Spinal cord (tissue), 10 donors: ENCODE results near the gene TRABD2B. TPM values are rescaled to one million over a fixed set of nuclear protein-coding genes. Genes with fewer than 3 reads are reported as not detected.

Experiments used
- DNase-seq, 6 donors: peaks; one replicate each; pipeline versions ENCODE4 v3.0.0 to v3.0.0-alpha.2; 2013 to 2015; ENCODE audit warnings: low spot score in 6 of 6, low read depth in 4 of 6
- H3K27ac ChIP-seq: one replicate; pipeline ENCODE4 v1.5.1; 2013; ENCODE audit warnings: low read depth, low read length, control low read depth
- H3K27me3 ChIP-seq: one replicate; pipeline ENCODE4 v1.6.1; 2013; ENCODE audit warnings: low read length; ENCODE audit not compliant: control insufficient read depth, insufficient read depth
- H3K36me3 ChIP-seq: one replicate; pipeline ENCODE4 v1.6.1; 2013; ENCODE audit warnings: low read length; ENCODE audit not compliant: control insufficient read depth, insufficient read depth
- H3K4me1 ChIP-seq: one replicate; pipeline ENCODE4 v1.6.1; 2013; ENCODE audit warnings: low read length; ENCODE audit not compliant: control insufficient read depth, insufficient read depth
- H3K4me3 ChIP-seq: one replicate; pipeline ENCODE4 v1.5.1; 2013; ENCODE audit warnings: low read depth, low read length, control low read depth
- H3K9me3 ChIP-seq: one replicate; pipeline ENCODE4 v1.6.1; 2013; ENCODE audit warnings: low read length; ENCODE audit not compliant: control insufficient read depth, insufficient read depth
- WGBS: methylation state at CpG from one replicate; pipeline ENCODE4 v1.1.5; 2013; ENCODE audit warnings: missing lambda C conversion rate; ENCODE audit not compliant: insufficient coverage; 5-methylcytosine and 5-hydroxymethylcytosine counted together
- polyA plus RNA-seq, 2 donors: library from polyadenylated mRNA; unstranded; fragments of 120-200 nt; gene quantifications; one replicate each; pipeline ENCODE4 v1.2.1, GENCODE V29; 2013; ENCODE audit not compliant: insufficient read length in 2 of 2
- total RNA-seq, 2 donors: library from RNA; depleted of rRNA in 1 of 2; stranded (reverse); fragments of 120-200 nt in 1 of 2; fragments of >200 nt in 1 of 2; gene quantifications; one replicate each; pipeline versions ENCODE4 v1.2.3 to v1.2.4, GENCODE V29; 2013 to 2014
- donor health status: healthy.

Gene TRABD2B
- total and polyA plus RNA-seq, 4 donors = 0.89 to 3.1 (median 1.6) TPM

GRCh38 chr1:47995306-47996050, 1.7 kb downstream of the TRABD2B start:
- Histone ChIP-seq H3K27me3 (peaks cover 75% of the 10 kb centered on the region), H3K9me3 (no peaks in the 10 kb centered on the region), H3K27ac (no peak overlapping the region), H3K4me1 (peaks cover 20% of the 10 kb centered on the region), H3K4me3 (peak overlapping the region; percentile 38), H3K36me3 (no peaks in the 10 kb centered on the region)
- WGBS = 81% methylated on average over 6 of the region's 8 CpGs
- DNase-seq = no peak

DNA sequence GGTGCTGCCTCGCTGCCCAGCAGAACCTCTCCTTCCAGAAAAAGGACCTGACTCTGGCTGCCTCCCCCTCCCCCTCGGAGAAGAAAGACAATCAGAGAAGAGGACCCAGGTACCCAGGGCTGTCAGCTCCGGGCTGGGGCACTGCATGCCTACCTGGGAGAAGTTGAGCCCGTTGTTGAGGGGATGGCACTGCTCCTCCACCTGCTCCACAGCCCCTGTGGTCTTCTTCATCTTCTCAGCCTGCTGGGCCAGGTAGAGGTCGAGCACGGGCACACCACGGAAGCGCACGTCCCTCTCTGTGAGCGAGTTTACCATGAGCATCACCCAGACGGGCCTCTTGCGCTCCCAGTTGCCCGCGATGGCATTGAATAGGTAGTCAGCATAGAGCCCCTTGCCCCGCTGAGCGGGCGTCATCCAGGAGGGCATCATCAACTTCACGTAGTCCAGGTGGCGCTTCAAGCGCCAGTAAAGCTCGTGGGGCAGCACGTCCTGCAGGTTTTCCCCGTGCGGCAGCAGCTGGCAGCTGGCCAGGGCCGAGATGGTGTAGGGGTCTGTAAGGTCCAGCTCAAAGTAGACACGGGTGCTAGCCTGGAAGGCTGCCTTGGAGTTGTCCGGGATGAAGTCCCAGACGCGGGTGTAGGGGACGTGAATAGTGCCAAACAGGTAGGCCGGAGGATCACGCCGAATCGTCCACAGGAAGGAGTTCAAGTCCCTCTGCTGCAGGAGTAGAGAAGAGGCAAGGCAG, 3.1 kb downstream of the TRABD2B start:
- DNase-seq = no peak
- peaks cover 20% of the 10 kb centered on the region for H3K4me1 ChIP-seq
- no peak overlapping the region for H3K4me3 ChIP-seq
- 89% methylated on average over 33 of the region's 34 CpGs for WGBS
- H3K36me3 ChIP-seq = no peaks in the 10 kb centered on the region
- H3K27ac ChIP-seq = no peak overlapping the region
- H3K27me3 ChIP-seq = peaks cover 77% of the 10 kb centered on the region
- no peaks in the 10 kb centered on the region for H3K9me3 ChIP-seq

GRCh38 chr1:47993416-47993740, 3.8 kb downstream of the TRABD2B start:
- peaks cover 76% of the 10 kb centered on the region for H3K27me3 ChIP-seq
- H3K36me3 ChIP-seq = no peaks in the 10 kb centered on the region
- no peak overlapping the region for H3K4me3 ChIP-seq
- DNase-seq = no peak
- WGBS = 90% methylated on average over 7 of the region's 7 CpGs
- H3K27ac ChIP-seq = no peak overlapping the region
- no peaks in the 10 kb centered on the region for H3K9me3 ChIP-seq
- H3K4me1 ChIP-seq = peaks cover 20% of the 10 kb centered on the region

- H3K27ac ChIP-seq = peak overlapping the region; percentile 43
- H3K4me1 ChIP-seq = peaks cover 20% of the 10 kb centered on the region
- DNase-seq = peak in 2 of 6 donors; percentile 31 to 57
Measured at GRCh38 chr1:47992720-47993415, 4.3 kb downstream of the TRABD2B start.

DNA sequence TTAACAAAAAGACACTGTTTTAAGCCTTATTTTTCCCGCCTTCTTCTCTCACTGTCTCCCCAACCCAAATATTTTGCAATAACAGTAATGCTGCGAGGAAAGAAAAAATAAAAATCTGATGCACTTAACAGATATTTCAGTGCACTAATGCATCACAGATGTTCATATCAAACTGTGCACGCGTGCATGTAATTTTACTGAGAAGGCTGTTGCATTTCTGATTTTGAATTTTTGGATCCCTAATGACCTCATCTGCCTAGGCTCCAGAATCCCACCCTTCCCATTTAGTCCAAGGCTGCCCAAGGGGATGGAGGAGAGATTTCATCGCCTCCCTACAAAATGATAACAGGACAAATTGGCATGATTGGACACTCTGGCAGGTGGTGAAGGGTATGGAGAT, 5.5 kb downstream of the TRABD2B start:
- DNase-seq = no peak
- Histone ChIP-seq H3K36me3 (no peaks in the 10 kb centered on the region), H3K27me3 (peaks cover 77% of the 10 kb centered on the region), H3K4me1 (peaks cover 19% of the 10 kb centered on the region), H3K9me3 (no peaks in the 10 kb centered on the region), H3K4me3 (no peak overlapping the region), H3K27ac (no peak overlapping the region)
- 100% methylated on average over 2 of the region's 5 CpGs for WGBS

More at GRCh38 chr1:47992720-47993415, 4.3 kb downstream of the TRABD2B start:
- WGBS = 48% methylated on average over 8 of the region's 11 CpGs
- no peaks in the 10 kb centered on the region for H3K36me3 ChIP-seq
- peaks cover 76% of the 10 kb centered on the region for H3K27me3 ChIP-seq
- H3K9me3 ChIP-seq = no peaks in the 10 kb centered on the region
- no peak overlapping the region for H3K4me3 ChIP-seq

DNA sequence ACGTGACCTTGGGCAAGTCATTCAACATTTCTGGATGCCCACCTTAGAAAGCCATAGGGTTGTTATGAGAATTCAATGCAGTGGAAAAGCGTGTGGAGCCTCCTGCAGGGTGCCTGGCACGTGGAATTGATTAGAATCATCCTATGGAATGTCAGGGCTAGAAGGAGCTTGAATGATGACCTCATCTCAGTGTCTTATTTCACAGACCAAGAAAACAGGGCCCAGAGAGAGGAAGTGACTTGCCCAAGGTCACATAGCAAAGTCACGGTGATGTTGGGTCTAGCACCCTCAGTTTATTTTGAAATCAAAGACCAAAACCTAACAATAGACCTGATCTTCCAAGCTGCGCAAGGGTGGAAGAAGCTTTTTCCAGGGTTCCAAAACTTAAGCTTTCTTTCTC, 6.0 kb downstream of the TRABD2B start:
- Histone ChIP-seq H3K36me3 (no peaks in the 10 kb centered on the region), H3K4me1 (peaks cover 17% of the 10 kb centered on the region), H3K27ac (no peak overlapping the region), H3K4me3 (no peak overlapping the region), H3K9me3 (no peaks in the 10 kb centered on the region), H3K27me3 (peaks cover 74% of the 10 kb centered on the region)
- no peak for DNase-seq
- WGBS = 77% methylated on average over 3 of the region's 5 CpGs

GRCh38 chr1:47990286-47990685, 6.9 kb downstream of the TRABD2B start:
- peaks cover 14% of the 10 kb centered on the region for H3K4me1 ChIP-seq

GRCh38 chr1:47987601-47988000, 9.6 kb downstream of the TRABD2B start:
- H3K36me3 ChIP-seq = no peaks in the 10 kb centered on the region
- H3K27ac ChIP-seq = no peak overlapping the region
- peaks cover 69% of the 10 kb centered on the region for H3K27me3 ChIP-seq
- DNase-seq = no peak
- no peaks in the 10 kb centered on the region for H3K9me3 ChIP-seq
- 93% methylated on average over 10 of the region's 11 CpGs for WGBS
- H3K4me1 ChIP-seq = peaks cover 16% of the 10 kb centered on the region
- no peak overlapping the region for H3K4me3 ChIP-seq

More at GRCh38 chr1:47990286-47990685, 6.9 kb downstream of the TRABD2B start:
- Histone ChIP-seq H3K4me3 (no peak overlapping the region), H3K9me3 (no peaks in the 10 kb centered on the region), H3K27me3 (peaks cover 73% of the 10 kb centered on the region), H3K27ac (no peak overlapping the region), H3K36me3 (no peaks in the 10 kb centered on the region)
- WGBS = 84% methylated on average over 4 of the region's 4 CpGs
- DNase-seq = no peak

GRCh38 chr1:47986761-47987200, 10.4 kb downstream of the TRABD2B start:
- Histone ChIP-seq H3K27me3 (peaks cover 62% of the 10 kb centered on the region), H3K27ac (peak overlapping the region; percentile 36), H3K36me3 (no peaks in the 10 kb centered on the region), H3K4me1 (peaks cover 12% of the 10 kb centered on the region), H3K4me3 (no peak overlapping the region), H3K9me3 (no peaks in the 10 kb centered on the region)
- peak in 2 of 6 donors; percentile 57 to 70 for DNase-seq
- WGBS = 8% methylated on average over 12 of the region's 19 CpGs
